ENCODE data around the gene NOS1AP.

- TF ChIP-seq CTCF (IDR thresholded peaks at IDR 0.05), result no peak
- no peak for TF ChIP-seq POLR2A (IDR thresholded peaks at IDR 0.05)
These were observed 38.7 kb upstream of the NOS1AP start for GRCh38 chr1:162030759-162031280.
